ENCODE data around the gene KYAT1. TPM values are rescaled to one million over a fixed set of nuclear protein-coding genes. Genes with fewer than 3 reads are reported as not detected.

Gene KYAT1
- total RNA-seq, 1 experiment from 2014 or later = 14.6 TPM

DNA sequence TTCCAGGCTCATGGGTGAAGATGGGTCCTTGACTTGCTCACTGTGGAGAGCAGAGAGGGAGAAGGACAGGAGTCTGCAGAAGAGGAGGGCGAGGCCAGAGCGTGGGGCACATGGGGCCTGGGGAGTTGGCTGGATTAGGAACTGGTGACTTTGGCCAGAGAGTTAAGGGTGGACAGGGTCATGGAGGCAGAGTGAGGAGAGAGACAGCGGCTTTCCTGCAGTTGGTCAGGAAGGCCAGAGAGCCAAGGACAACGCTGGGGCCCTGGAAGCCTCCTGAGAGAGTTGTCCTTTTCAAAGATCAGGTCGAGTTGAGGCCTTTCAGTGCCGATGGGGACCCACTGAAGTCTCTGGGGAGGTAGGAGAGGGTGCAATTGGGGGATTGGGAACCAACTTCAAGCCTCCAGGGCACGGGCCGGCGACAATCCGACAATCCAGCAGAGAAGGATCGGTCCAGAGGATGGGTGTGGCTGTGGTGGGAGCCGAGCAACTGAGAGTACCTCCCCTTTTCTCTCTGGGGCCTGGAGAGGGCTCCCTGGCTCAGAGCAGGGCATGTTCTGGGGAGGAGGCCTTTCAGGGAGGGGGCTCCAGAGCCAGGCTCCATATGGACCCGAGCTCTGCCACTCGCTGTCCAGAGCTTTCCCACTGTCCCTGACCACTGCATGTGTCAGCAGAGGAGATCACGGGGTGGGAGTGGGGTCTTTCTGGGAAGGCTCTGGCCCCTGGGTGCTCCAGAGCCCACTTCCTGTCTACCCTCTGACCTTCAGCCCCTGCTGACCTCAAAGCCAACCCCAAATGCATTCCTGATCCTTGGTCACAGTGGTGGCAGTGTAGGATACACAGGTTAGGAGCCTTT lies 31.5 kb upstream of the KYAT1 start:
- peaks cover 7% of the 10 kb centered on the region for H3K79me1 ChIP-seq (ENCODE audit: insufficient read depth, low read depth, low read length, poor library complexity, severe bottlenecking)
- TF ChIP-seq, protein P1, sequence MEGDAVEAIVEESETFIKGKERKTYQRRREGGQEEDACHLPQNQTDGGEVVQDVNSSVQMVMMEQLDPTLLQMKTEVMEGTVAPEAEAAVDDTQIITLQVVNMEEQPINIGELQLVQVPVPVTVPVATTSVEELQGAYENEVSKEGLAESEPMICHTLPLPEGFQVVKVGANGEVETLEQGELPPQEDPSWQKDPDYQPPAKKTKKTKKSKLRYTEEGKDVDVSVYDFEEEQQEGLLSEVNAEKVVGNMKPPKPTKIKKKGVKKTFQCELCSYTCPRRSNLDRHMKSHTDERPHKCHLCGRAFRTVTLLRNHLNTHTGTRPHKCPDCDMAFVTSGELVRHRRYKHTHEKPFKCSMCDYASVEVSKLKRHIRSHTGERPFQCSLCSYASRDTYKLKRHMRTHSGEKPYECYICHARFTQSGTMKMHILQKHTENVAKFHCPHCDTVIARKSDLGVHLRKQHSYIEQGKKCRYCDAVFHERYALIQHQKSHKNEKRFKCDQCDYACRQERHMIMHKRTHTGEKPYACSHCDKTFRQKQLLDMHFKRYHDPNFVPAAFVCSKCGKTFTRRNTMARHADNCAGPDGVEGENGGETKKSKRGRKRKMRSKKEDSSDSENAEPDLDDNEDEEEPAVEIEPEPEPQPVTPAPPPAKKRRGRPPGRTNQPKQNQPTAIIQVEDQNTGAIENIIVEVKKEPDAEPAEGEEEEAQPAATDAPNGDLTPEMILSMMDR (conservative IDR thresholded peaks at IDR 0.05) = no peak
- H4K91ac ChIP-seq (ENCODE audit: insufficient read length, low read depth, low read length) = peak overlapping the region; percentile 60
- no peak overlapping the region for H4K5ac ChIP-seq (ENCODE audit: insufficient read length, low read depth, low read length)
- Mint-ChIP-seq H3K27me3 (ENCODE audit: low read depth) (no peaks in the 10 kb centered on the region), H3K4me1 (peaks cover 29 to 30% of the 10 kb centered on the region in 2 experiments), H3K4me3 (0 out of 5 replicates have a peak overlapping the region, but pooled peaks of 1 of the 2 experiments have one; percentile 35), H3K9me3 (no peaks in the 10 kb centered on the region), H3K27ac (peak overlapping the region; percentile 66 to 99 (median 94)), H3K36me3 (ENCODE audit: insufficient read depth in 1 of 3, low read depth in 3 of 3) (peaks cover 45 to 78% (median 62%) of the 10 kb centered on the region in 3 experiments)
- no peak overlapping the region for H2AFZ ChIP-seq (ENCODE audit: low read length)
- H4K20me1 ChIP-seq (ENCODE audit: control insufficient read depth, insufficient read depth, insufficient read length) = peaks cover 3% of the 10 kb centered on the region
- H3K27me3 ChIP-seq (ENCODE audit: insufficient read depth, low read length) = no peaks in the 10 kb centered on the region
- no peak overlapping the region for H4K8ac ChIP-seq (replicated peaks; ENCODE audit: insufficient read length, low read depth, low read length)
- no peak overlapping the region for H3T11ph ChIP-seq (ENCODE audit: low read length)
- no peak overlapping the region; the same call in 1 of the 2 replicates for H3K4ac ChIP-seq (ENCODE audit: low read depth, low read length)
- no peak for DNase-seq
- no peak overlapping the region for H3K27ac ChIP-seq (ENCODE audit: insufficient read length, low read depth, low read length)
- H3K14ac ChIP-seq (ENCODE audit: insufficient read depth, low read length) = 0 out of 2 replicates have a peak overlapping the region, but pooled peaks have one; percentile 2
- H3K56ac ChIP-seq (ENCODE audit: insufficient read length, low read depth, low read length) = no peak overlapping the region
- WGBS (ENCODE audit: extremely low coverage, insufficient read length, low lambda C conversion rate) = no CpG with 5 or more reads among the region's 15 CpGs
- no peak overlapping the region for H2BK20ac ChIP-seq (ENCODE audit: low read depth, low read length, poor library complexity, severe bottlenecking)
- peaks cover 5% of the 10 kb centered on the region; the same call in 1 of the 2 replicates for H3K4me1 ChIP-seq (ENCODE audit: insufficient read depth, low read length)
- H2BK12ac ChIP-seq (ENCODE audit: insufficient read length, low read depth, low read length) = no peak overlapping the region
- H2BK120ac ChIP-seq (ENCODE audit: low read depth, low read length, poor library complexity, severe bottlenecking) = no peak overlapping the region
- H2BK5ac ChIP-seq (ENCODE audit: insufficient read length, low read length) = no peak overlapping the region
- no peak overlapping the region for H3K9ac ChIP-seq (ENCODE audit: extremely low read depth, insufficient read length, low read length)
- H3K4me2 ChIP-seq (ENCODE audit: insufficient read depth, insufficient read length, low read length) = no peak overlapping the region
- no peaks in the 10 kb centered on the region for H3K23me2 ChIP-seq (ENCODE audit: insufficient read length, low read depth, low read length, poor library complexity, severe bottlenecking)
- no peak overlapping the region for H2AK5ac ChIP-seq (ENCODE audit: insufficient read length, low read length)
- peaks cover 5% of the 10 kb centered on the region; the same call in 1 of the 2 replicates for H3K79me2 ChIP-seq (ENCODE audit: insufficient read depth, low read length)
- H3K18ac ChIP-seq (ENCODE audit: insufficient read length, low read depth, low read length) = no peak overlapping the region
- no peak overlapping the region for H2BK15ac ChIP-seq (ENCODE audit: low read depth, low read length)
- H3K9me3 ChIP-seq (ENCODE audit: control insufficient read depth, low read depth, low read length) = no peaks in the 10 kb centered on the region
- H3K23ac ChIP-seq (ENCODE audit: insufficient read length, low read depth, low read length) = no peak overlapping the region
